BJ (cell line): ENCODE measurements around the gene BRINP3. TPM values are rescaled to one million over a fixed set of nuclear protein-coding genes. Genes with fewer than 3 reads are reported as not detected.

Experiments
- CTCF ChIA-PET: fragments of 350-600 bp; formaldehyde crosslinking; extraction: SDS; loops from one replicate; lab custom pipeline; 2021; ENCODE audit warnings: antibody characterized with exemption, inconsistent platforms; lab: Yijun Ruan, JAX
- POLR2A ChIA-PET: fragments of 300-600 bp; sonication (Branson Sonifier 250); formaldehyde crosslinking; extraction: SDS; loops from one replicate; lab custom pipeline; 2021; ENCODE audit warnings: antibody characterized with exemption; lab: Charles Lee
- DNase-seq: peaks from one replicate; pipeline ENCODE4 v3.0.0-alpha.2; 2011; ENCODE audit warnings: low read depth
- H3K27me3 ChIP-seq: 2 replicates; pipeline ENCODE4 v1.6.0; 2011; ENCODE audit warnings: low read length; ENCODE audit not compliant: control insufficient read depth, insufficient read depth
- H3K36me3 ChIP-seq: 2 replicates; pipeline ENCODE4 v1.5.1; 2011; ENCODE audit warnings: low read length; ENCODE audit not compliant: control insufficient read depth, insufficient read depth
- H3K4me3 ChIP-seq: 2 replicates; pipeline ENCODE4 v1.5.1; 2011; ENCODE audit warnings: low read depth, mild to moderate bottlenecking, control low read depth, low read length
- polyA plus RNA-seq: library from polyadenylated mRNA; depleted of rRNA; stranded (reverse); fragments of >200 nt; gene quantifications from 2 replicates; pipeline ENCODE4 v1.2.3, GENCODE V29; 2011
- TF ChIP-seq, protein P1 (sequence below): IDR thresholded peaks from 2 replicates; pipeline ENCODE4 v1.5.1; 2011; ENCODE audit warnings: low read depth, mild to moderate bottlenecking, control low read depth, inconsistent platforms, low read length, moderate library complexity; ENCODE audit not compliant: insufficient read depth

The BRINP3 gene
- polyA plus RNA-seq, 1 experiment, result not detected

DNA sequence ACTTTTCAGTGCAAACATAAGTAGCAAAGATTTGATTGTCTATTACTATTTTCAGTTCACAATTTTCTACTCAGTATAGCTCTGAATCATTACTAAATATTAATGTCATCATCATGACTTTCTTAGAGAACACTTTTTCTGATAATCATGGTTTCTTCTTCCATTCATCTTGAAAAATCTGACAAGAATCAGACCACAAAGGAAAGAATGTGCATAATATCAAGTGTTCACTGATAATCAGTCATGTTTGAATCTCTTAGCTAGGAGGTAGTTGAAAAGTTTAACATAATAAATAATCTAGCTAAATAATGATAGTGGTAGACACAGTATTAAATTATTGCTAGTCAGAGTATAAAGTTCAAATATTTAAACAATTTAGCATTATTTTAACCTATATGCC, 133.2 kb downstream of the BRINP3 start:
- H3K27me3 ChIP-seq, result no peaks in the 10 kb centered on the region
- ChIA-PET POLR2A (no interaction called here), CTCF (no interaction called here)
- H3K4me3 ChIP-seq, result no peak overlapping the region
- TF ChIP-seq, protein P1, sequence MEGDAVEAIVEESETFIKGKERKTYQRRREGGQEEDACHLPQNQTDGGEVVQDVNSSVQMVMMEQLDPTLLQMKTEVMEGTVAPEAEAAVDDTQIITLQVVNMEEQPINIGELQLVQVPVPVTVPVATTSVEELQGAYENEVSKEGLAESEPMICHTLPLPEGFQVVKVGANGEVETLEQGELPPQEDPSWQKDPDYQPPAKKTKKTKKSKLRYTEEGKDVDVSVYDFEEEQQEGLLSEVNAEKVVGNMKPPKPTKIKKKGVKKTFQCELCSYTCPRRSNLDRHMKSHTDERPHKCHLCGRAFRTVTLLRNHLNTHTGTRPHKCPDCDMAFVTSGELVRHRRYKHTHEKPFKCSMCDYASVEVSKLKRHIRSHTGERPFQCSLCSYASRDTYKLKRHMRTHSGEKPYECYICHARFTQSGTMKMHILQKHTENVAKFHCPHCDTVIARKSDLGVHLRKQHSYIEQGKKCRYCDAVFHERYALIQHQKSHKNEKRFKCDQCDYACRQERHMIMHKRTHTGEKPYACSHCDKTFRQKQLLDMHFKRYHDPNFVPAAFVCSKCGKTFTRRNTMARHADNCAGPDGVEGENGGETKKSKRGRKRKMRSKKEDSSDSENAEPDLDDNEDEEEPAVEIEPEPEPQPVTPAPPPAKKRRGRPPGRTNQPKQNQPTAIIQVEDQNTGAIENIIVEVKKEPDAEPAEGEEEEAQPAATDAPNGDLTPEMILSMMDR, result no peak
- DNase-seq, result no peak
- no peaks in the 10 kb centered on the region for H3K36me3 ChIP-seq

DNA sequence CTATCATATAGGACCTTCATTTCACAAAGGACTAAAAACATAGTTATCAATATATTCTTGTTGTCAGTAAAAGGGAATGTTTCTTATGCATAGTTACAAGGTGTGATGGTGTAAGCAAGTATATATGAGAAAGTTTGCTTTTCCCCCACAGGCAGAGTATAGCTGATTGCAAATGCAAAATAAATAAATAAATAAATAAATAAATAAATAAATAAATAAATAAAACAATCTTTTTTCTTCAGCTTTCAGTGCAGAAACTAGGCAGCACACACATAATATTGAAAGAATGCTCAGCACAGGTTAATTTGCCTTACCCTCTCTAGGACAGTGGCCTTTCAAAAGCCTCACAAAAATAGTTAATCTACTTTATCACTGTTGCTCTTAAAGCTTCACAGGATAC, 138.8 kb downstream of the BRINP3 start:
- TF ChIP-seq, protein P1, result no peak
- H3K4me3 ChIP-seq, result no peak overlapping the region
- ChIA-PET CTCF (no interaction called here), POLR2A (no interaction called here)
- DNase-seq, result no peak
- H3K27me3 ChIP-seq, result no peaks in the 10 kb centered on the region
- H3K36me3 ChIP-seq, result no peaks in the 10 kb centered on the region

DNA sequence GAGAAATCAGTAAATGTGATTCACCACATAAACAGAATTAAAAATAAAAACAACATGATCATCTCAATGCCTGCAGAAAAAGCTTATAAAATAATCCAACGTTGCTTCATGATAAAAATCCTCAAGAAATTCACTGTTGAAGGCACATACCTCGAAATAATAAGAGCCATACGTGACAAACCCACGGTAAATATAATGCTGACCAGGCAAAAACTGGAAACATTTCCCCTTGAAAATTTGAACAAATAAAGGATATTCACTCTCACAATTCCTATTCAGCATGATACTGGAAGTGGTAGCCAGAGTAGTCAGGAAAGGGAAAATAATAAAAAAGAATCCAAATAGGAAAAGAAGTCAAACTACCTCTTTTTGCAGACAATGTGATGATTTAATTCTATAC, 148.8 kb downstream of the BRINP3 start:
- H3K36me3 ChIP-seq, result no peaks in the 10 kb centered on the region
- ChIA-PET CTCF (no interaction called here), POLR2A (no interaction called here)

DNA sequence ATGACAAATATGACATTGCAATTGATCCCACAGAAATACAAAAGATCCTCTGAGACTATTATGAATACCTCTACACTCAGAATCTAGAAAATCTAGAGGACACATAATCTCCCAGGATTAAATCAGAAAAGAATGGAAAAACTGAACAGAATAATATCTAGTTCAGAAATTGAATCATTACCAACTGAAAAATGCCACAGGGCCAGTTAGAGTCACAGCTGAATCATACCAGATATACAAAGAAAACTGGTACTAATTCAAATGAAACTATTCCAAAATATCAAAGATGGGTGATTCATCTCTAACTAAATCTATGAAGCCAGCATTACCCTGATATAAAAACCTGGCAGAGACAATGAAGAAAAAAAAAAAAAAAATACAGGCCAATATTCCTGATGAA, 149.3 kb downstream of the BRINP3 start:
- no peaks in the 10 kb centered on the region for H3K27me3 ChIP-seq
- ChIA-PET POLR2A (no interaction called here), CTCF (no interaction called here)
- TF ChIP-seq, protein P1, result no peak
- H3K36me3 ChIP-seq, result no peaks in the 10 kb centered on the region
- H3K4me3 ChIP-seq, result no peak overlapping the region
- DNase-seq, result no peak

More for the DNA sequence above, 148.8 kb downstream of the BRINP3 start:
- DNase-seq, result no peak
- no peak overlapping the region for H3K4me3 ChIP-seq
- H3K27me3 ChIP-seq, result no peaks in the 10 kb centered on the region
- TF ChIP-seq, protein P1, result no peak

DNA sequence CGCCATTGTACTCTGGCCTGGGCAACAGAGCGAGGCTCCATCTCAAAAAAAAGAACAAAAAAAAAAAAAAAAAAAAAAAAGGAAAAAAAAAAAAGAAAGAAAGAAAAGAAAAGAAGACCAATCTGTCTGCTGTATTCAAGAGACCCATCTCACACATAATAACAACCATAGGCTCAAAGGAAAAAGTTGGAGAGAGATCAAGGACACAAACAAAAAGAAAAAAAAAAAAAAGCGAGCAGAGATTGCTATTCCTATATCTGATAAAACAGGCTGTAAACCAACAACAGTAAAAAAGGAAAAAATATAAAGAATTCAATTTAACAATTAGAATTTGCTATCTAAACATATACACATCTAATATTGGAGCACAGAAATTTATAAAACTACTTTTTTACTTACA, 150.4 kb downstream of the BRINP3 start:
- no peak for DNase-seq
- Histone ChIP-seq H3K36me3 (no peaks in the 10 kb centered on the region), H3K27me3 (no peaks in the 10 kb centered on the region), H3K4me3 (no peak overlapping the region)
- TF ChIP-seq, protein P1, result no peak
- CTCF ChIA-PET, result interaction anchor here (0.6 kb wide), 1 partner anchor 490 kb away, joined by 3 read pairs; no protein-coding TSS in a partner anchor
- POLR2A ChIA-PET, result no interaction called here
